ENCODE measurements around the gene GALNT12. TPM values are rescaled to one million over a fixed set of nuclear protein-coding genes. Genes with fewer than 3 reads are reported as not detected.

Gene GALNT12
- total and polyA plus RNA-seq, 2 experiments from 2014 or later, result 4.2 to 19.7 TPM

DNA sequence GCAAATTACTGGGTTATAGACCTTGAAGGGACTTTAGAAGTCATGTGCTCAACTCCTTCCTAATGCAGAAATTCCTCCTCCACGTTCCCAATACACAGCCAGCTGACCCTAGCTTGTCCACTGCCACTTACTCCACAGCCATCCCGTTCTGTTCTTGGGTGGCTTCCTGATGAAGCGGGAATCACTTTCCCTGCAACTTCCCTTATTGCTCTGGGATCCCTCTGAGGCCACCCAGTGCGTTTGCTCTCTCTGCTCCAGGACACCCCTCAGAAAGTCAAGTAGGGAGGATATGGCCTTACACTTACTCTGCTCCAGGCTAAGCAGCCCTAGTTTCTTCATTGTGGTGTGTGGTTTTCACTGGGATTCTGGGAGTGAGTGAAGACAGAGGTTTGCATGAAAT is 55.5 kb downstream of the GALNT12 start:
- H3K4me1 ChIP-seq (ENCODE audit: low read depth), result no peaks in the 10 kb centered on the region
- no peak overlapping the region for H3K4me3 ChIP-seq
- no peak for DNase-seq (ENCODE audit: low read depth in 1 of 2, low spot score in 1 of 2)
- H3K27me3 ChIP-seq, result no peaks in the 10 kb centered on the region
- TF ChIP-seq, protein P1, sequence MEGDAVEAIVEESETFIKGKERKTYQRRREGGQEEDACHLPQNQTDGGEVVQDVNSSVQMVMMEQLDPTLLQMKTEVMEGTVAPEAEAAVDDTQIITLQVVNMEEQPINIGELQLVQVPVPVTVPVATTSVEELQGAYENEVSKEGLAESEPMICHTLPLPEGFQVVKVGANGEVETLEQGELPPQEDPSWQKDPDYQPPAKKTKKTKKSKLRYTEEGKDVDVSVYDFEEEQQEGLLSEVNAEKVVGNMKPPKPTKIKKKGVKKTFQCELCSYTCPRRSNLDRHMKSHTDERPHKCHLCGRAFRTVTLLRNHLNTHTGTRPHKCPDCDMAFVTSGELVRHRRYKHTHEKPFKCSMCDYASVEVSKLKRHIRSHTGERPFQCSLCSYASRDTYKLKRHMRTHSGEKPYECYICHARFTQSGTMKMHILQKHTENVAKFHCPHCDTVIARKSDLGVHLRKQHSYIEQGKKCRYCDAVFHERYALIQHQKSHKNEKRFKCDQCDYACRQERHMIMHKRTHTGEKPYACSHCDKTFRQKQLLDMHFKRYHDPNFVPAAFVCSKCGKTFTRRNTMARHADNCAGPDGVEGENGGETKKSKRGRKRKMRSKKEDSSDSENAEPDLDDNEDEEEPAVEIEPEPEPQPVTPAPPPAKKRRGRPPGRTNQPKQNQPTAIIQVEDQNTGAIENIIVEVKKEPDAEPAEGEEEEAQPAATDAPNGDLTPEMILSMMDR (IDR thresholded peaks at IDR 0.05; ENCODE audit: low read depth, low read length), result no peak
- H3K9me3 ChIP-seq (ENCODE audit: low read depth), result no peaks in the 10 kb centered on the region
- H3K36me3 ChIP-seq, result no peaks in the 10 kb centered on the region
- H3K27ac ChIP-seq, result no peak overlapping the region

DNA sequence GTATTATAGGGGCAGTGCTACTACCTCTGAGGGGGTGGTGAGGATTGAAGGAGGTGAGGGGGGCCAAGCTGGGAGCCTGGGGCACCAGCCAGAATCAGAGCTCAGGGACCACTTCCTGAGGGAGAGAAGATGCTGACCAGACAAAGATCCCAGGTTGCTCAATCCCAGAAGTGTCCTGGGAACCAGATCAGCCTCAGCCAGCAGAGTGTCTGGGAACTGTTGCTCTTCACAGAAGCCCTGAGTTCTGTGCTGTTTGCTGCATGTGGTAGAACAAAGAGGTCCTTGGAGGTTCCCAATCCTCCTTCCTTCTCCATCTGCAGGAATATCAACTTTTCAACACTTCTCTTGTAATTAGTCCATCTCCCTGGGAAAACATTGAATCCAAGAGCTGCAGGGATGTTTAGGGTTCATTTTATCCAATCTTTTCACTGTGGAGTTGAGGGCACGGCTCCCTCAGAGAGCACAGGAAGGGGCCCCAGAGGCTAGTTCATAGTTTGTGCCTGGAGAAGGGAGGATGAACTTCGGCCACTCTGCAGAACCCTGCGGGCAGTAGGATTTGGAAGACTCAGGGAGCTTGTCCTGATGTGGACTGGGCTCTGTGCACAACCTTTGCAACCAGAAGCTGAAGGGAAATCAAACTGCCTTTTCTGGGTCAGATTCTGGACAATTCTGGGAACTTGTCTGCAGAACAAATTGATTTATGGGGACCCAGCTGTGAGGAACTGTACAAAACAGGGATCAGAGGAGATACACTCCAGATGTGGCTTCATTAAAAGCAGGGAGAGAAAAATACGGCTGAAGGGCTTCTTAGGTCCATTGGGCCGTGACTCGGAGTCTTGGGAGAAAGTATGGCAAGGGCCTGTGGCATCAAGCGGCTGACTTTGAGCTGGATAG is 57.1 kb downstream of the GALNT12 start:
- no peaks in the 10 kb centered on the region for H3K36me3 ChIP-seq
- H3K4me3 ChIP-seq, result no peak overlapping the region
- H3K9me3 ChIP-seq (ENCODE audit: low read depth), result no peaks in the 10 kb centered on the region
- no peaks in the 10 kb centered on the region for H3K4me1 ChIP-seq (ENCODE audit: low read depth)
- peak in 1 of 2 donors; percentile 63 for DNase-seq (ENCODE audit: low read depth in 1 of 2, low spot score in 1 of 2)
- TF ChIP-seq, protein P1 (IDR thresholded peaks at IDR 0.05; ENCODE audit: low read depth, low read length), result no peak
- no peaks in the 10 kb centered on the region for H3K27me3 ChIP-seq
- no peak overlapping the region for H3K27ac ChIP-seq

- Histone ChIP-seq H3K27me3 (no peaks in the 10 kb centered on the region), H3K27ac (no peak overlapping the region), H3K4me1 (ENCODE audit: low read depth) (no peaks in the 10 kb centered on the region), H3K9me3 (ENCODE audit: low read depth) (no peaks in the 10 kb centered on the region), H3K36me3 (no peaks in the 10 kb centered on the region), H3K4me3 (no peak overlapping the region)
- no peak for DNase-seq (ENCODE audit: low read depth in 1 of 2, low spot score in 1 of 2)
- TF ChIP-seq, protein P1 (IDR thresholded peaks at IDR 0.05; ENCODE audit: low read depth, low read length), result no peak
These were observed 57.9 kb downstream of the GALNT12 start for GRCh38 chr9:98865284-98865875.

DNA sequence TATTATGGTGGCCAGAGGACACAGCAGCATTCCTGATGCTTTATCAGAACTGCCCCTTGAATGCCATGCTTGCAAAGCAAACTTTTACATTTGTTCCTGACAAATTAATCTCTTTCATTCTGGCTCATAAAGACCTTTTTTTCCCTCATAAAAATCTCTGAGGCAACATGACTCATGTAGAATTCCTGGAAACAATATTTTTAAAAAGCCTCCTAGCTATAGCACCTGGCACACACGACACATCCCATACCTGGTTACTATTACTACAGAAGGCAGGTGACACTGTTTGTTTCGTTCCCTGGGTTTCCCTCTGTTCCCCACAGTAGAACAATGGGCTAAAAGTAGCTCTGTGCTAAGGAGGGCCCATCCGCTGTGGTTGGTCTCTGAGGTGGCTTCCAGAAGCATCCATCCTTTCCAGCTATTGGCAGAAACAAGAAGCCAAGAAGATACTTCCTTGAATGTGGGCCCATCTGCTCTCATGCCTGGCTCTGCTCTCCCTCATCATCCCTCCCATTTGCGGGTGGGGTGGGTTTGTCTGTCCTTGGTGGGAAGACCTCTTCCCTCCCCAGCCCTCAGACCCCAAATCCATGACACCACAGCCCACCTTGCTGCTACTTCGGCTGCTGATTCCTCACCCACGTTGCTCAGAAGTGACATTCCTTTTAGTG is 59.1 kb downstream of the GALNT12 start:
- Histone ChIP-seq H3K27ac (no peak overlapping the region), H3K4me3 (no peak overlapping the region), H3K9me3 (ENCODE audit: low read depth) (no peaks in the 10 kb centered on the region), H3K27me3 (no peaks in the 10 kb centered on the region), H3K4me1 (ENCODE audit: low read depth) (no peaks in the 10 kb centered on the region), H3K36me3 (no peaks in the 10 kb centered on the region)
- DNase-seq (ENCODE audit: low read depth in 1 of 2, low spot score in 1 of 2), result no peak
- TF ChIP-seq, protein P1 (IDR thresholded peaks at IDR 0.05; ENCODE audit: low read depth, low read length), result no peak

- Histone ChIP-seq H3K9me3 (ENCODE audit: low read depth) (no peaks in the 10 kb centered on the region), H3K4me1 (ENCODE audit: low read depth) (no peaks in the 10 kb centered on the region), H3K36me3 (no peaks in the 10 kb centered on the region), H3K27me3 (no peaks in the 10 kb centered on the region), H3K4me3 (no peak overlapping the region), H3K27ac (no peak overlapping the region)
- TF ChIP-seq, protein P1 (IDR thresholded peaks at IDR 0.05; ENCODE audit: low read depth, low read length), result no peak
- no peak for DNase-seq (ENCODE audit: low read depth in 1 of 2, low spot score in 1 of 2)
These were observed 59.6 kb downstream of the GALNT12 start for GRCh38 chr9:98867103-98867428.

All from cardiac muscle cell (in vitro differentiated cells and primary cell).